HS-5 (cell line): ENCODE data around the gene TNFRSF14.

Experiments
- DNase-seq: peaks from one replicate; pipeline ENCODE4 v3.0.0-alpha.2; 2012; ENCODE audit warnings: low read depth

The TNFRSF14 gene

GRCh38 chr1:2553871-2554620, 2.1 kb upstream of the TNFRSF14 start:
- DNase-seq, result no peak

DNA sequence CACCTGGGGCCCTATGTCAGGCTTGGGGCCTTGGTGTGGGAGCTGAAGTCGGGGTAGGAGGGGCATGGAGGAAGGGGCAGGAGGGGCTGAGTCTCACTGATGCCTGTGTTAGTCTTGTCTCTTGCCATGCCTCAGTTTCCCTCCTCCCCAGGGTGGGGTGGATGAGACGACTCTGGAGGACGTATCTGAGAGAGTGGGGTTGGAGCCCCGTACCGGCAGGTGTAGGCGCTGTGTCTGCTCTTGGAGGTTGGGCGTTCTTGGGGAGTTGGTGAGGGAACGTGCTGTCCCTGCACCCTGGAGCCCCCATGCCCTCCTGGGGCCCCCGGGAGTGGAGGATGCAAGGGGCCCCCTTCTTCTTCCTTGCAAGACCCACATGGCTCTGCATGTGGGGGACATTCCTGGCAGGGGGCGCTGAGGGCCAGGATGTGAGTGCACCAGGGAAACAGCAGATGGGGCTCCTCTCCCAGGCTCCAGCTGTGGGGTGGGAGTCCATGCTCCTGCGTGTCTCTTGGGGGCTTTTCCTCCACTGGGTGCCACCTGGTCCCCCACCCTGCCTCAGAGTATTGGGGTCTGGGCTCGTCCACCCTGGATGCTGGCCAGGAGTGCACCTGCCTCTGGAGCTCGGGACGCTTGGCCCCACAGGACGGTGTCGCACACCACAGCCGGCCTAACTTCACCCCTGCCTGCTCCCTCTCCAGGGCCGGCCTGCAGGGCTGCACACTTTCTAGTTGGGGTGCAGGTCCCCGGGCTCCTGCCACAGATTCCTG, 1.4 kb upstream of the TNFRSF14 start:
- no peak for DNase-seq

GRCh38 chr1:2555634-2556276, 416 bp upstream of the TNFRSF14 start:
- peak; percentile 3 for DNase-seq

DNA sequence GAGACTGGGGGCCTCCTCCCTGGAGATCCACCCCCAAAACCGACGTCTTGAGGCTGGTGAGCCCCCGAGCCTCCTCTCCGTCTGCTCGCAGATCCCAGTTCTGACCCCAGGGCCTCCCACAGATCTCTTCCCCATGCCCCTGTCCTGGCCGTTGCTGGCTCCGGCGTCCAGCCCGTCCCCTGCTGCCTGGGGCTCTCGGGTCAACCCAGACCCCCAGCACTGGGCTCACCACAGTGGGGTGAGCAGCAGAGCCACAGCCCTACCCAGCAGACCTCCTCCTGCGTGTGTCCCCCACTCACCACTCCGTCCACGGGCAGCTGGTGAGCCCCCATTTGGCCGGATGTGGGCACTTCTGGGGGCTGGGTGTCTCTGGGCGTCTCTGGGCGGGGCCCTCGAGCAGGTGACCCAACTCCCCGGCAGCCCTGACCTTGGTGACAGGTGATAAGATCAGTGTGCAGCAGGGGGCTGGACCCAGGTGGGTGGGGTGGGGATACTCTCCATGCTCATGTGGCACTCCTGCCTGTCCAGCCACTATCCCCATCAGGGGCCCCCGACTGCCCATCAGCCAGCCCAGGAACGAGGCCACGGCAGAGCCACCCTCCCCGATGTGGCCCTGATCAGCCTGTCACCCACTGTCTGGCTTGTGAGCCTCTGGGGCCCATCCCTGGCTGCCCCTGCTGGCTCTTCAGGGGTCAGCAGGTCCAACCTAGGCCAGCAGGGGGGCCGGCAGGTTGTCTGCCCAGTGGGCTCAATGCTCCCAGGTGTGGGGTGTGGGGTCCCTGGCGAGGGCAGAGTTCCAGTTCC, 709 bp downstream of the TNFRSF14 start:
- DNase-seq, result no peak

DNA sequence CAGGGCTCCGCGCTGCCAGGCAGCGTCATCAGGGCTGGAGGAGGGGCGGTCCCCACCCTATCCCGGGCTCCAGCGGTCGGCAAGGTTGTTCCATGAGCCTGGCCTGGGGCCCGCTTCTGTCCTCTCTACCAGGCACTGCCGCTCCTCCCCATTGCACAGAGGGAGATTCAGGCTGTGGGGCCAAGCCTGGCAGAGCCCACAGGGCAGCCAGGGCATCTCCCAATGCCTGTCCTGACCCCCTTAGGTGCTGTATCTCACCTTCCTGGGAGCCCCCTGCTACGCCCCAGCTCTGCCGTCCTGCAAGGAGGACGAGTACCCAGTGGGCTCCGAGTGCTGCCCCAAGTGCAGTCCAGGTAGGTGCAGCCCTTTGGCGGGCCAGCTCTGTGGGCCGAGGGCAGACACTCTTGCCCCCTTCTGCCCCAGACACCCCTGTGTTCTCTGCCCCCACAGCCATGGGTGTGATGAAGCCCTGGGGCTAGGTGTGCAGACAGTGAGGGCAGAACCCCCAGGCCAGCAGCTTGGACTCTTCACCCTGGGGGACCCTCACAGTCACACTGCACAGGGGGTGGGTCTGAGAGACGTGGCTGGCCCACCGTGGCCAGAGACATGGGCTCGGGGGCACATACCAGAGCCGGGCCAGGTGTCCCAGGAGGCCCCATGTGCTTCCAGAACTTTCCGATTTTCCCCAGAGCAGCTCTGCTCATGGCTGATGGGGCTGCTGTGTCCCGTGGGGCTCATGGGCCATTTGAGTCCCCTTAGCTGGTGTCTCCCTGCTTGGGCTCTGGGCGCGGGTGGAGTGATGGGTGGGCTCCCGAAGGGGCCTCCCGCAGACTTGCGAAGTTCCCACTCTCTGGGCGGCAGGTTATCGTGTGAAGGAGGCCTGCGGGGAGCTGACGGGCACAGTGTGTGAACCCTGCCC, 1.6 kb downstream of the TNFRSF14 start:
- DNase-seq, result no peak

GRCh38 chr1:2558420-2558819, 2.2 kb downstream of the TNFRSF14 start:
- DNase-seq, result no peak

DNA sequence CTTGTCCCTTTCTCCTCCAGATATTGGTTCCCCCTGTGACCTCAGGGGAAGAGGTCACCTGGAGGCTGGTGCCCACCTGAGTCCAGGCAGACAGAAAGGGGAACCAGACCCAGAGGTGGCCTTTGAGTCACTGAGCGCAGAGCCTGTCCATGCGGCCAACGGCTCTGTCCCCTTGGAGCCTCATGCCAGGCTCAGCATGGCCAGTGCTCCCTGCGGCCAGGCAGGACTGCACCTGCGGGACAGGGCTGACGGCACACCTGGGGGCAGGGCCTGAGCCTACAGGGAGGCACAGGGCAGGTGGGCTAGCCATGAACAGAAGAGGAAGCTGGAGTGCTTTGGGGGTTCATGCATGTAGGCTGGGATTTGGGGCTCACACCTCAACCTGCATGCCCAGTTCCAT, 2.7 kb downstream of the TNFRSF14 start:
- no peak for DNase-seq

DNA sequence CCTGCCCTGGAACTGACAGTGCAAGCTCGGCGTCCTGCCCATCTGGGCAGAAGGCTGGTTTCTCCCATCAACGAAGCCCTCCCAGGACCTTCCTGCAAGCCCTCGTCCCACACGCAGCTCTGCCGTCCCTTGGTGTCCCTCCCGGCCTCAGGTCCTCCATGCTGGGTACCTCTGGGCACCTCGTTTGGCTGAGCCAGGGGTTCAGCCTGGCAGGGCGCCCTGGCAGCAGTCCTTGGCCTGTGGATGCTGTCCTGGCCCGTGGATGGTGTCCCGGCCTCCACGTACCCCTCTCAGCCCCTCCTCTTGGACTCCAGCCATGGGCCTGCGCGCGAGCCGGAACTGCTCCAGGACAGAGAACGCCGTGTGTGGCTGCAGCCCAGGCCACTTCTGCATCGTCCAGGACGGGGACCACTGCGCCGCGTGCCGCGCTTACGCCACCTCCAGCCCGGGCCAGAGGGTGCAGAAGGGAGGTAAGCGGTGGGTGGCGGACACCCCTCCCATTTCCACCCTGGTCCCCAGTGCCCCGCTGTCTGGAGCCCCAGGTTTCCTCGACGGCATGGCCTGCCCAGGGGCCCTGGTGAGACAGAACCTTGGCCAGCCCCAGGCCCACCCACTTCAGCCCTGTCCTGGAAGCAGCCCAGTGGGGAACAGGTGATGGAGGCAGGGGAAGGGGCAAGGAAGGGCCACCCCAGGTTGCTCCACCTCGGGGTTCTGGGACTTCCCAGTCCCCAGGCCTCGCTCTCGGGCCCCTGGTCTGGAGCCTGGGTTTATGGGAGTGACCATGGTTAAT, 3.5 kb downstream of the TNFRSF14 start:
- DNase-seq, result no peak

- no peak for DNase-seq
Measured at GRCh38 chr1:2560299-2561073, 4.3 kb downstream of the TNFRSF14 start.

DNA sequence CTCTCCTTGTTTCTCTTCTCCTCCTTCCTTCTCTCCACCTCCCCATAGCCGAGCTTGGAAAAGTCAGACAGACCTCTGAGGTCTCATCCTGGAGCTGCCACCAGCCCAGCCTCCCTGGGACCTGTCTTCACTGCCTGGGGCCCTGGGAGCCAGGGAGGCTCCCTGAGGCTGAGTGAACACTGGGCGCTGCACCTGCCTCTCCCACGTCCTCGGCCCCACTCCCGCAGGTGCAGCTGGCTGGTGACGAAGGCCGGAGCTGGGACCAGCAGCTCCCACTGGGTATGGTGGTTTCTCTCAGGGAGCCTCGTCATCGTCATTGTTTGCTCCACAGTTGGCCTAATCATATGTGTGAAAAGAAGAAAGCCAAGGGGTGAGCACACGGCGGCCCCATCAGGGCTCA, 5.3 kb downstream of the TNFRSF14 start:
- DNase-seq, result no peak

- no peak for DNase-seq
Measured at GRCh38 chr1:2561898-2562895, 6.0 kb downstream of the TNFRSF14 start.

DNA sequence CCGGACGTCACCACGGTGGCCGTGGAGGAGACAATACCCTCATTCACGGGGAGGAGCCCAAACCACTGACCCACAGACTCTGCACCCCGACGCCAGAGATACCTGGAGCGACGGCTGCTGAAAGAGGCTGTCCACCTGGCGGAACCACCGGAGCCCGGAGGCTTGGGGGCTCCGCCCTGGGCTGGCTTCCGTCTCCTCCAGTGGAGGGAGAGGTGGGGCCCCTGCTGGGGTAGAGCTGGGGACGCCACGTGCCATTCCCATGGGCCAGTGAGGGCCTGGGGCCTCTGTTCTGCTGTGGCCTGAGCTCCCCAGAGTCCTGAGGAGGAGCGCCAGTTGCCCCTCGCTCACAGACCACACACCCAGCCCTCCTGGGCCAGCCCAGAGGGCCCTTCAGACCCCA, 7.0 kb downstream of the TNFRSF14 start:
- DNase-seq, result no peak

GRCh38 chr1:2564006-2564814, 8.0 kb downstream of the TNFRSF14 start:
- no peak for DNase-seq

- no peak for DNase-seq
Measured at GRCh38 chr1:2564815-2565374, 8.7 kb downstream of the TNFRSF14 start.

- no peak for DNase-seq
Measured at GRCh38 chr1:2566101-2567045, 10.2 kb downstream of the TNFRSF14 start.
